PFSK-1 (cell line): ENCODE data around the gene VPS13D.

ENCODE experiments used
- POLR2AphosphoS5 ChIP-seq: IDR thresholded peaks from 2 replicates; pipeline ENCODE4 v1.6.1; 2012; ENCODE audit warnings: low read depth, mild to moderate bottlenecking, control low read depth, low read length, moderate library complexity
- SIN3A ChIP-seq: IDR thresholded peaks from 2 replicates; pipeline ENCODE4 v1.6.1; 2012; ENCODE audit warnings: mild to moderate bottlenecking, low read length, moderate library complexity, borderline replicate concordance; ENCODE audit not compliant: insufficient read depth

DNA sequence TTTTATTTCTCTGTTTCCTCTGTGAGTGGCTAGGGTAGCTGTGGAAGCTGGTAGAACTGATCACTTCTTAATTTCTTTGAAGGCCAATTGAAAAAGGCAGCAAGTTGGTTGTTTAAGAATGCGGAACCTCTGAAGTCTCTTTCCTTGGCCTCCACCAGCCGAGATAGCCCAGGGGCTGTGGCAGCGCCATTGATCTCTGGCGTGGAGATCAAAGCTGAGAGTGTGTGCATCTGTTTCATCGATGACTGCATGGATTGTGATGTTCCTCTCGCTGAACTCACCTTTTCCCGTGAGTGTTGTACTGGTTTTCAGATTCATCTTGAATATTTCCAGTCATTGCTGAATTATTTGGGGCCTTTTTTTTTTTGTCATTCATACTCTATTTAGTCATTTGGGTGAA is 97.7 kb downstream of the VPS13D start:
- TF ChIP-seq SIN3A (no peak), POLR2AphosphoS5 (no peak)
